A375 (cell line): ENCODE data around the gene IQCN. TPM values are rescaled to one million over a fixed set of nuclear protein-coding genes. Genes with fewer than 3 reads are reported as not detected.

Experiments
- small RNA-seq: library from RNA; depleted of rRNA; stranded (forward); fragments of <200 nt; gene quantifications from one replicate; pipeline ENCODE3, GENCODE V24; 2014
- total RNA-seq: library from RNA; depleted of rRNA; stranded (reverse); fragments of >200 nt; shearing (Covaris generic); gene quantifications from 2 replicates; pipeline ENCODE4 v1.2.3, GENCODE V29; 2014; rRNA removed

Gene IQCN, protein sequence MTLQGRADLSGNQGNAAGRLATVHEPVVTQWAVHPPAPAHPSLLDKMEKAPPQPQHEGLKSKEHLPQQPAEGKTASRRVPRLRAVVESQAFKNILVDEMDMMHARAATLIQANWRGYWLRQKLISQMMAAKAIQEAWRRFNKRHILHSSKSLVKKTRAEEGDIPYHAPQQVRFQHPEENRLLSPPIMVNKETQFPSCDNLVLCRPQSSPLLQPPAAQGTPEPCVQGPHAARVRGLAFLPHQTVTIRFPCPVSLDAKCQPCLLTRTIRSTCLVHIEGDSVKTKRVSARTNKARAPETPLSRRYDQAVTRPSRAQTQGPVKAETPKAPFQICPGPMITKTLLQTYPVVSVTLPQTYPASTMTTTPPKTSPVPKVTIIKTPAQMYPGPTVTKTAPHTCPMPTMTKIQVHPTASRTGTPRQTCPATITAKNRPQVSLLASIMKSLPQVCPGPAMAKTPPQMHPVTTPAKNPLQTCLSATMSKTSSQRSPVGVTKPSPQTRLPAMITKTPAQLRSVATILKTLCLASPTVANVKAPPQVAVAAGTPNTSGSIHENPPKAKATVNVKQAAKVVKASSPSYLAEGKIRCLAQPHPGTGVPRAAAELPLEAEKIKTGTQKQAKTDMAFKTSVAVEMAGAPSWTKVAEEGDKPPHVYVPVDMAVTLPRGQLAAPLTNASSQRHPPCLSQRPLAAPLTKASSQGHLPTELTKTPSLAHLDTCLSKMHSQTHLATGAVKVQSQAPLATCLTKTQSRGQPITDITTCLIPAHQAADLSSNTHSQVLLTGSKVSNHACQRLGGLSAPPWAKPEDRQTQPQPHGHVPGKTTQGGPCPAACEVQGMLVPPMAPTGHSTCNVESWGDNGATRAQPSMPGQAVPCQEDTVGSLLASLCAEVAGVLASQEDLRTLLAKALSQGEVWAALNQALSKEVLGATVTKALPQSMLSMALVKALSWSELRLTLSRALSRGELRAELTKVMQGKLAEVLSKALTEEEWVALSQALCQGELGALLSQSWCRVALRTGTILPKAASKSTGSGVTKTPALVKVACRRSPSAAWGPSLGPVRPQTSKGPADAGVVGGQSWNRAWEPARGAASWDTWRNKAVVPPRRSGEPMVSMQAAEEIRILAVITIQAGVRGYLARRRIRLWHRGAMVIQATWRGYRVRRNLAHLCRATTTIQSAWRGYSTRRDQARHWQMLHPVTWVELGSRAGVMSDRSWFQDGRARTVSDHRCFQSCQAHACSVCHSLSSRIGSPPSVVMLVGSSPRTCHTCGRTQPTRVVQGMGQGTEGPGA (N-terminal part only)
- 0.34 and 0.94 TPM in 2 replicates for total RNA-seq

DNA sequence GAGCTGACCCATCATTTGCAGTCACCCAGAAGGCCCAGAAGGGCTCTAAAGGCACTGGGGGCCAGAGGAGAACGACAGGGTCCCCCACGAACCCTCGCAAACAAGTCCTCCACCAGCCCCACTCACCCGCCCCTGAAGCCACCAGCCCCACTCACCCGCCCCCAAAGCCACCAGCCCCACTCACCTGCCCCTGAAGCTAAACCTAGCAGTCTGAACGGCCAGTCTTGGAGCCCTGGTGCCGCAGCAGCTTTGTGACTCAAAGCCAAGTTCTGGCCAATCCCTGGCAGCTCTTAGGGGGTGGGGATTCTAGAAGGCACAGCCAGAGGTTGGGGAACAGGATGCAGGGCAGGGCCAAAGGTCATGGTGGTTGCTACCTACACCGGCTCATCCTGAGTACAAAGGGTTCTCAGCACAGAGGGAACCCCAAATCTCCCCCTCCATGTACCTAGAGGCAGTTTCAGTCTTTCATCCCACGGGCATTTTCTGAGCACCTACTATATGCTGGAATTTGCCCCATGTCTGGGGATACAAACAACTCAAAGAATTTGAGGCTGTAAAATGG, at the start of gene IQCN:
TSS of gene IQCN (minus strand) at position 234 of the 562 bp plus-strand sequence. CDS start 4,974 bp downstream, outside the sequence.

DNA sequence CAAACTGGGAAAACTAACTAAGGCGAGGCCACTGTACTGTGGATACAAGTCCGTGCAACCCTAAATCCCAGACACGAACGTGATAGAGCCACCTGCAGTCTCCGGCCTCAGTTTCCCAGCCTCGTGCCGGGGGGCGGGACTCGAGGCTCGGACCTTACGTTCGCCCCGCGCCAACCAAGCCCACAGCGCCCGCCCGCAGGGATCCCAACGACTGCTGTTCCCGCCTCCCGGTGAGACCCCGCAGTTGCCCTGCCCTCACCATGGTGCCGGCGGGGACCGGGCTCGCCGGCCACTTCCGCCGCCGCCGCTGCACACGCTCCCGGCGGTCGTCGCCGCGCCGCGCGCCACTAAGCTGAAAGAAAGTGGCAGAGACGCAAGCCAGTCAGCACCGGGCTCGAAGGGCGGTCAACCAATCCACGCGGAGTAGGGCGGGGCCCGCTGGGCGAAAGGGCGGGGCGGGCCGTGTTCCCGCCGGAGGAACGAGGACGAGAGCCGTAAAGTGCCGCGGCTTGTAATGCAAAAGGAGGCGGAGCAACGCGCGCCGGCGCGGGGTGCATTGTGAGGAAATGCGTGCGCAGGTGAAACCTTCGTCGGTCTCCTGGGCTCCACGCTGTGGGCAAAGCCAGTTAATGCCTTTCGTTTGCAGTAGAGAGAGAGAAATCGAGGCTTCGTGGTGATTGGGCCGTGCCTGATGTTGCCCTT, 48.7 kb upstream of the IQCN start, which contains the start of gene LSM4:
TSS of gene LSM4 (minus strand) at position 318 of the 702 bp plus-strand sequence. CDS start at position 262, 56 bp downstream.

DNA sequence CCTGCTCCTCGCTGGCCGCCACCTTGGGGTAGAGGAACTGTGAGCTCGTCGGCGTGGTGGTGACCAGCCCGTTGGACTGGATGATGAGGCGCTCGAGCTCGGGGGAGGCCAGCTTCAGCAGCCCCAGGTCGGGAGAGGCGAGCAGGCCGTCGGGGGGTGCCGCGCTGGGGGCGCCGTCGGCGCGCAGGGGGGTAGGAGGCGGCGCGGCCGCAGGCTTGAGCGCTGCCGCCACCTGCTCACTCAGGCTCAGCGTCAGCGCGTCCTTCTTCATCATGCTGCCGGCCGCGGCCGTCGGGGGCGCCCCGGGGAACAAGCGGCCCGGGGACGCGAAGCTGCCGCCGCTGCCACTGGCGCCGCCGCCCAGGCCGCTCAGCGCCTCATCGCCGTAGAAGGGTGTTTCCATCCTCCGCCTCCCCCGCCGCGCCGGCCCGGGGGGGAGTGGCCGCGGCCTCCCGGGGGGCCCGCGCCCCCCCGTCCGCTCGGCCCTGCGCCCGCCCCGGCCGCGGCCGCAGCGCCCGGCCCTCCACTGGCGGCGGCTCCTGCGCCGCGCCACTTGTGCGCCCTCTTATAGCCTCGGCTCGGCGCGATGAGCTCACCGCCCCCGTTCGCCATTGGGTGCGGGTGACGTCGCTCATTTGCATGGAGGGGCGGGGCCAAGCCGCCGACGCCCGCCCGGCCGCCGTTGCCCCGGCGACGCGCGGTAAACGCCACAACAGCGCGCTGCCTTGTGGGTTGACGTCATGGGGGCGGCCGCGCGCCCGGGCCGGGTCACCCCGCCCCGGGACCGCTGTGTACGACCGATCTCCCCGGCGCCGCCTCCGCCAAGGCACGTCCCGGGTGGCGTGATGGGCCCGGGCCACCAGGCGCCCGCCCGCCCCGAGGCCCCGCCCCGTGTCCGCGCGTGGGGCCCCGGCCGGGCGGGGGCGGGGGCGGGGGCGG, 7.1 kb upstream of the IQCN start, which contains the start of gene JUND:
TSS of gene JUND (minus strand) at position 541 of the 939 bp plus-strand sequence. CDS start at position 403, 138 bp downstream.

DNA sequence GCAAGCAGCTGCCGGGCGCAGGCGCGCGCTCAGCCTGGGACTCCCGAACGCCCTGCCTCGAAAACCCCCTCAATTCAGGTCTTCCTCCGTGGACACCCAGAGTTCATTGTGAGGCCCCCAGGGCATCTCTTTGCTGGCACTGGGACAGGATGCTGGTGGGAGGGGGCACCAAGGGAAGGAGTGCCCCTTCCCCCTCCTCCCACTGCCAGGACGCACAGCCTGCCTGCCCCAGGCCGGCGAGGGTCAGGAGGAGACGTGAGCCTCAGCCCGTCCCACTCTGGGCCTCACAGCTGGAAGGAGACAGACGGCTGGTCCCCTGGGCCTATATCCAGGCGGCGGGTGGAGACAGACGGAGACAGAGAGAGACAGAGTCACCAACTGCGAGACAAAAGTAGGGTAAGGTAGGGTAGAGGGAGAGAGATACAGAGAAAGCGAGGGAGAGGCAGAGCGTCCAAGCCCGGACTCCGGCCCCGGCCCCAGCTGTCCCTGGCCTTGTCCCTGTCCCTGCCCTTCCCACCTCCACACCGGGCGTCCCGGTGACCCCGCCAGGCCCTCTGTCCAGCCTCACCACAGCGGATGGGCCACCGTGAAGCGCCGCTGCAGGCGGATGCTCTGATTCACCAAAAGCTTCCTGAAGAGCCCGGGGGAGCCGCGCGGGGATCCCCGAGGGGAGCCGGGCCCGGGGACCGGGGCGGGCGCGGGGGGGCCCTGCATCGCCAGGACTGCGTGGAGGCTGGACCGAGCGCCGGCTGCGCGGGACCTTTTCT, 48.4 kb downstream of the IQCN start, which contains the start of gene PDE4C:
TSS of gene PDE4C (minus strand) at position 737 of the 767 bp plus-strand sequence. CDS start at position 714, 23 bp downstream.

Small RNAs within 50 kb of the gene (small RNA-seq; reads per million reads assigned to genes)
- gene MIR3188 (not detected), gene RPL39P38 (not detected)

Other genes with a start within 250 kb of the IQCN start
- gene IL12RB1, start 187.5 kb downstream of the IQCN start, total RNA-seq, result 0.48 and 0.64 TPM in 2 replicates
- 3.5 and 5.5 TPM in 2 replicates for gene MAST3, start 176.7 kb downstream of the IQCN start, total RNA-seq
- 24.1 and 36.7 TPM in 2 replicates for gene PIK3R2, start 121.3 kb downstream of the IQCN start, total RNA-seq
- gene IFI30, start 100.6 kb downstream of the IQCN start, total RNA-seq, result 26.7 and 37.5 TPM in 2 replicates
- 20.6 and 27.2 TPM in 2 replicates for gene MPV17L2, start 81.2 kb downstream of the IQCN start, total RNA-seq
- 2.9 and 4.9 TPM in 2 replicates for gene RAB3A, start 70.4 kb downstream of the IQCN start, total RNA-seq
- 0.05 TPM in 1 of 2 replicates, not detected in the other for gene PDE4C, start 48.0 kb downstream of the IQCN start, total RNA-seq
- 238 and 267 TPM in 2 replicates for gene JUND, start 7.2 kb upstream of the IQCN start, total RNA-seq
- gene LSM4, start 48.6 kb upstream of the IQCN start, total RNA-seq, result 562 and 580 TPM in 2 replicates
- 14.8 and 15.8 TPM in 2 replicates for gene PGPEP1, start 66.1 kb upstream of the IQCN start, total RNA-seq
- gene GDF15, start 111.7 kb upstream of the IQCN start, total RNA-seq, result 32.1 and 48.4 TPM in 2 replicates
- 0.15 TPM in 1 of 2 replicates, not detected in the other for gene LRRC25, start 123.2 kb upstream of the IQCN start, total RNA-seq
- gene SSBP4, start 144.9 kb upstream of the IQCN start, total RNA-seq, result 135 and 183 TPM in 2 replicates
- 26.3 and 35.8 TPM in 2 replicates for gene ISYNA1, start 163.7 kb upstream of the IQCN start, total RNA-seq
- 21.9 and 26.6 TPM in 2 replicates for gene ELL, start 247.6 kb upstream of the IQCN start, total RNA-seq